Measurements from ENCODE around the gene NFATC1. TPM values are rescaled to one million over a fixed set of nuclear protein-coding genes. Genes with fewer than 3 reads are reported as not detected.

Gene NFATC1
- total RNA-seq, 6 donors from 2014 or later, result 13.6 to 39.5 (median 20.3) TPM

GRCh38 chr18:79560861-79561210, 165.1 kb downstream of the NFATC1 start:
- ATAC-seq (ENCODE audit: low FRiP score in 2 of 2) (no peak), DNase-seq (no peak)
- no peaks in the 10 kb centered on the region for H3K36me3 ChIP-seq
- no peak overlapping the region for H3K27ac ChIP-seq
- no peak overlapping the region for H3K4me3 ChIP-seq
- H3K27me3 ChIP-seq, result no peaks in the 10 kb centered on the region
- WGBS, 2 donors, result 77 to 88% methylated on average over 5 of the region's 5 CpGs
- no peaks in the 10 kb centered on the region for H3K9me3 ChIP-seq
- H3K4me1 ChIP-seq, result no peaks in the 10 kb centered on the region
- no peak for TF ChIP-seq EP300 (IDR thresholded peaks at IDR 0.05)
- no peak for TF ChIP-seq POLR2A (IDR thresholded peaks at IDR 0.05)
- no peak for TF ChIP-seq CTCF (IDR thresholded peaks at IDR 0.05)
- no peak for TF ChIP-seq POLR2AphosphoS5 (IDR thresholded peaks at IDR 0.05)

DNA sequence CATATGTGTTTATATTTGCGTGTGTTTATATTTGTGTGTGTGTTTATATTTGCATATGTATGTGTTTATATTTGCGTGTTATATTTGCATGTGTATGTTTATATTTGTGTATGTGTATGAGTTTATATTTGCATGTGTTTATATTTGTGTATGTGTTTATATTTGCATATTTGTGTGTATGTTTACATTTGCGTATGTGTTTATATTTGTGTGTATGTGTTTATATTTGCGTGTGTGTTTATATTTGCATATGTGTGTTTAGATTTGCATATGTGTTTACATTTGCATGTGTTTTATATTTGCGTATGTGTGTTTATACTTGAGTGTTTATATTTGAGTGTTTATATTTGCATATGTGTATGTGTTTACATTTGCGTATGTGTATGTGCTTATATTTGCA, 168.2 kb downstream of the NFATC1 start:
- no peak overlapping the region for H3K27ac ChIP-seq
- DNase-seq, result no peak
- WGBS, 2 donors, result 80 to 85% methylated on average over 6 of the region's 6 CpGs
- no peak for TF ChIP-seq CTCF (IDR thresholded peaks at IDR 0.05)
- no peak for TF ChIP-seq POLR2A (IDR thresholded peaks at IDR 0.05)
- no peak for TF ChIP-seq POLR2AphosphoS5 (IDR thresholded peaks at IDR 0.05)
- TF ChIP-seq EP300 (IDR thresholded peaks at IDR 0.05), result no peak
- no peaks in the 10 kb centered on the region for H3K9me3 ChIP-seq
- no peak for ATAC-seq (ENCODE audit: low FRiP score in 2 of 2)
- H3K27me3 ChIP-seq, result no peaks in the 10 kb centered on the region
- no peaks in the 10 kb centered on the region for H3K36me3 ChIP-seq
- H3K4me3 ChIP-seq, result no peak overlapping the region
- peaks cover 0 to 8% (median 2%) of the 10 kb centered on the region in 4 donors for H3K4me1 ChIP-seq

DNA sequence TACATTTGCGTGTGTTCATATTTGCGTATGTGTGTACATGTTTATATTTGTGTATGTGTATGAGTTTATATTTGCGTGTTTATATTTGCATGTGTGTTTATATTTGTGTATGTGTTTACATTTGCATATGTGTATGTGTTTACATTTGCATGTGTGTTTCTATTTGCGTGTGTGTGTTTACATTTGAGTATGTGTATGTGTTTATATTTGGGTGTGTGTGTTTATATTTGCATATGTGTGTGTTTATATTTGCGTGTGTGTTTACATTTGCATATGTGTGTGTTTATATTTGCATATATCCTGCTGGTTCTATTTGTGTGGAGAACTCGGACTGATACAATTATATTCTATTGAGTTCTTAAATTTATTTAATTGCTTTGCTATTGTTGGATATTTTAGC, 168.7 kb downstream of the NFATC1 start:
- DNase-seq (no peak), ATAC-seq (ENCODE audit: low FRiP score in 2 of 2) (no peak)
- WGBS, 2 donors, result 66 to 77% methylated on average over 6 of the region's 6 CpGs
- TF ChIP-seq POLR2AphosphoS5 (IDR thresholded peaks at IDR 0.05) (no peak), POLR2A (IDR thresholded peaks at IDR 0.05) (no peak), CTCF (IDR thresholded peaks at IDR 0.05) (no peak), EP300 (IDR thresholded peaks at IDR 0.05) (no peak)
- Histone ChIP-seq H3K36me3 (no peaks in the 10 kb centered on the region), H3K9me3 (no peaks in the 10 kb centered on the region), H3K4me3 (no peak overlapping the region), H3K27ac (no peak overlapping the region), H3K27me3 (no peaks in the 10 kb centered on the region), H3K4me1 (peaks cover 0 to 8% (median 2%) of the 10 kb centered on the region in 4 donors)

GRCh38 chr18:79566771-79567431, 171.2 kb downstream of the NFATC1 start:
- Histone ChIP-seq H3K9me3 (peaks cover 0 to 3% (median 0%) of the 10 kb centered on the region in 4 donors), H3K36me3 (no peaks in the 10 kb centered on the region), H3K4me3 (no peak overlapping the region), H3K4me1 (peaks cover 0 to 8% (median 2%) of the 10 kb centered on the region in 4 donors), H3K27ac (no peak overlapping the region), H3K27me3 (no peaks in the 10 kb centered on the region)
- peak in 1 of 2 donors; percentile 66 for DNase-seq
- ATAC-seq (ENCODE audit: low FRiP score in 2 of 2), result no peak
- TF ChIP-seq CTCF (IDR thresholded peaks at IDR 0.05) (no peak), EP300 (IDR thresholded peaks at IDR 0.05) (no peak), POLR2AphosphoS5 (IDR thresholded peaks at IDR 0.05) (no peak), POLR2A (IDR thresholded peaks at IDR 0.05) (no peak)
- WGBS, 2 donors, result 81 to 86% methylated on average over 23 to 24 of the region's 24 CpGs
